HG03025 (cell line): ENCODE results near the gene DNM3.

ENCODE experiments used
- ATAC-seq: cut with Tn5 transposase; IDR thresholded peaks from one replicate; pipeline ENCODE4 v1.9.1; 2021; ENCODE audit warnings: mild to moderate bottlenecking, moderate library complexity; ENCODE audit not compliant: unreplicated experiment, low FRiP score

DNM3 gene

DNA sequence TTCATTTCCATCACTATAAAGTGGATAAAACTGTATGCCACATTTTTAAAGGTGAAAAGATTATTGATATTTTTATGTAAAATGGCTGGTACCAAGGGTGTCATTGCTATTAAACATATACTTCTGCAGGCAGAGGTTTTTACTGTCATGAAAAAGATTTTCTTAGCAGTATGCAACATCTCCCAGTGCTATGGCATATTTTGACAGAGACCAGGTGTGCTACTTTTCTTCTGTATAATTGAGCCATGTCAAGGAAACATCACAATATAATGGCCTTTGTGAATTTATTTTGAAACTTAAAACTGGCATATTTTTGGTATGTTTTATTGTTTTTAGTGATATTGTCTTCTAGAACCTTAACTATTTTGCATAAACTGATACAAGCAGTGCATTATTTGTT, 362.6 kb downstream of the DNM3 start:
- ATAC-seq = no peak

GRCh38 chr1:172206256-172206655, 365.0 kb downstream of the DNM3 start:
- ATAC-seq = no peak

GRCh38 chr1:172208635-172209034, 367.3 kb downstream of the DNM3 start:
- no peak for ATAC-seq

DNA sequence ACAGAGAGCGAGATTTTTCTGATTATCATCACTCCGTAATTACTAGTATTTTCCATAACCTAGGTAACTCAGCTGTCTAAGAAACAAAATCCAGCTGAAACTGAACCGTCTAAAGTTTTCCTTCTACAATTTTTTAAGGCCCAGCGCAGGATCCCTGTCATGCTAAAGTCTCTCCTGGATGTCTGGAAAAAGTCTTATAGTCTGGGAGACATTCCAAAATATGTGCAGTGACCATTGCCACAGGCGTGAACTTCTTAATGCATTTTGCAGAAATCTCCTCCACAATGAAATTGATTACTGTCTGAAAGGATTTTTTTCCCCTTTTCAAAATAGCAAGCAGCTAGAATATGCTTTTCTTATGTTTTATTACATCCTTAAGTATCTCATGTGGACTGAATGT, 369.9 kb downstream of the DNM3 start:
- no peak for ATAC-seq

GRCh38 chr1:172212124-172212523, 370.8 kb downstream of the DNM3 start:
- ATAC-seq = no peak

GRCh38 chr1:172215006-172215405, 373.7 kb downstream of the DNM3 start:
- no peak for ATAC-seq

- ATAC-seq = no peak
These were observed 378.7 kb downstream of the DNM3 start for GRCh38 chr1:172219966-172220365.

DNA sequence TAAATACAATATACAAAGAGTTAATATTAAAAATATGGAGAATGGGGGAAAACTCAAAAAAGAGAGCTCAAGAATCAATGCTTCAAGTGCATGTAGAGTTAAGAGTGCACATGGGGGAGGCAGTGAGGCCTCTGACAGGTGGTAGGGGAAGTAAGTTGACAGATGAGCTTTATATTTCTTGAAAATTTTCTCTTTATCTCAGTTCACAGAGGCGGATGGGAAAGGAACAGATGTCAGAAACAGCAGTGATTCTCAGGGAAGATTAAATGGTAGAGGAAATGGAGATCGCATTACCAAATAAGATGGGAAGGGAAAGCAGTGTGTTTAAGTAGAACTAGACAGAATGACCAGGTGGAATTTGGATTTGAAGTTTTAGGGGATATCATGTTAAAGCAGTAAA, 379.1 kb downstream of the DNM3 start:
- ATAC-seq = no peak

DNA sequence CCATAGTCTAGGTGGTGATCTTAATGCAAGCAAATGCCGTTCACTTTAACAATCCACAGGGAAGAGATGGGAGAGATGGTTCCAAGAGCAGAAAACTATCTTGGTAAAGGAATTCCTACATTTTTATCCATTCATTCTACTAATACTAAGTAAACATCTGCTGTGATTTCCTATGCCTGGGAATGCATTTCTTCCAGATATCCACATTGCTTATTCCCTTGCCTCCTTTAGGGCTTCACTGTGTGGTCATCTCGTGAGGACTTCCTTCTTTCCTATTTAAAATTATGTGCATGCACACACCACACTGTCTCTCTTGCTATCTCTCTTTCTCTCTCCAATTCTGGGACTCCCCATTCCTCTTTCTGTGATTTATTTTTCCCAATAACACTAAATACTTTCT, 380.1 kb downstream of the DNM3 start:
- ATAC-seq = no peak

- no peak for ATAC-seq
These were observed 383.6 kb downstream of the DNM3 start for GRCh38 chr1:172224871-172225270.

DNA sequence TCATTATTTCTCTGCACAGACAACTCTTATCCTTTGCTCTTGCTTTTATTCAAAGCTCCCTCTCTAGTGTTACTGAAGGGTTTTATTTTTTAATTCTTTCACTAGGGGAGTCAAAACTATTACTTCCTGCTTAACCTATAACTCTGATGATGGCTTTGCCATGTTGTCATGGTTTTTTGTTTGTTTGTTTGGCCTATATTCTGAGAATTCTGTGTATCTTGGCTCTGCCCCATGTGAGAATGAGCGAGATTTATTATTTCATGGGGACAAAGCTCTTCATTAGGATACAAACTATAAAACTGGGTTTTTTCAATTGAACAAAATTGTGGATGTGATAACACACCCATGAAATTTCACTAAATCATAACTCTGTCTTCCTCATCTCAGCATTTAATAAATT, 388.6 kb downstream of the DNM3 start:
- ATAC-seq = no peak

- ATAC-seq = no peak
These were observed 389.2 kb downstream of the DNM3 start for GRCh38 chr1:172230526-172230925.

DNA sequence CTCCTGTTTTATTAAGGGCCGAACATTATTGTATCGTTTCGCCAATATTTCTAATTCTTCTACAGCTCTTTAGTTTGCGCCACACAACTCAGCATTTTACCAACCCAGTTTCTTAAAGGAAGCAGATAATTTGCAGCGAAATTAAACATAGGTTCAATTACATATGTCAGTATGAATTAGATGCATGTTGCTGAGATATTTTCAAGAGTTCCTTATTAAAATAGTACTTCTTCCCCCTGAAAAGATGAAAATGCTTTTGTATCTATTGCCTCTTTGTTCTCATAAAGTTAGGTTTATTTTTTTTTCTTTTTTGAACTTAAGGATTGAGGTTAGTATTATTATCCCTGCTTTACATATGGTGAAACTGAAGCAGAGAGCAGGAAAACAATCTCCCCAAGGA, 395.7 kb downstream of the DNM3 start:
- ATAC-seq = no peak

- ATAC-seq = no peak
These were observed 396.9 kb downstream of the DNM3 start for GRCh38 chr1:172238158-172238557.

- ATAC-seq = no peak
These were observed 397.7 kb downstream of the DNM3 start for GRCh38 chr1:172238965-172239364.

GRCh38 chr1:172239901-172240300, 398.6 kb downstream of the DNM3 start:
- ATAC-seq = no peak

- ATAC-seq = no peak
These were observed 400.2 kb downstream of the DNM3 start for GRCh38 chr1:172241540-172241939.

GRCh38 chr1:172244865-172245264, 403.6 kb downstream of the DNM3 start:
- ATAC-seq = no peak

- no peak for ATAC-seq
These were observed 404.5 kb downstream of the DNM3 start for GRCh38 chr1:172245788-172246187.

- no peak for ATAC-seq
These were observed 405.5 kb downstream of the DNM3 start for GRCh38 chr1:172246521-172247390.

DNA sequence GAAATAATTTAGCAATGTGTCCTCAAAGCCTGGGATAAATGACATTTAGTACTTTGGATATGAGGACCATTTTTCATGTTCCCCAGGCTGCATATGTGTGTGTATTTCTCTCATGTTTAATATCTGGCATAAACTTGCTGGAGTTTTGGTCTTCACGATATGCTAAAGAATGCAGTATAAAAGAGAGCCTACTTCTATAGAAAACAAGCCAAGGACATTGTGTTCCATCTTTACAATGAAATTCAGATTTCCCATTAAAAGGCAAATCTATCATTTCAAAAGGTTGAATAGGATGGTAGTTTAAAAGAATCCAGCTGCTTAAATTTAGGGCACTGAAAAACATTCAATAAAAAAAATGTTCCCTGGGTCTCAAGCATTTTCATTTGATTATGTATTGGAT, 410.2 kb downstream of the DNM3 start:
- ATAC-seq = no peak

DNA sequence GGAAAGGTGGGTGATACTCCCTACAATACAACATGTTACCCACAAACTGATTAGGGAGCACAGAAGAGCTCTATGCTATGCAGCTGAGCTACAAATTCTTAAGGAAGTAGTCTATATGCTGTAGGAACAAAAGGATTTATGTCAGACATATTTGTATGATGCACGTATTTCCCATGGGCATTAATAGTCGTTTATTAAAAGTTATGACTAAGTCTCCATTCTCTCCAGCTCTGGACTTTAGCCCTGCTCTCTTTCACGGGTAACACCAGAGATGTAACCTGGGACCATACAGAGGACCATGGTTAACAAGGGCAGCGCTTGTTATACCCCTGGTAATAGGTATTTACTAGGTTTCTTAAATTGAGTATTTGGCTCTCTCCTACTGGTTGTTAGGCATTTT, 411.0 kb downstream of the DNM3 start:
- ATAC-seq = no peak

DNA sequence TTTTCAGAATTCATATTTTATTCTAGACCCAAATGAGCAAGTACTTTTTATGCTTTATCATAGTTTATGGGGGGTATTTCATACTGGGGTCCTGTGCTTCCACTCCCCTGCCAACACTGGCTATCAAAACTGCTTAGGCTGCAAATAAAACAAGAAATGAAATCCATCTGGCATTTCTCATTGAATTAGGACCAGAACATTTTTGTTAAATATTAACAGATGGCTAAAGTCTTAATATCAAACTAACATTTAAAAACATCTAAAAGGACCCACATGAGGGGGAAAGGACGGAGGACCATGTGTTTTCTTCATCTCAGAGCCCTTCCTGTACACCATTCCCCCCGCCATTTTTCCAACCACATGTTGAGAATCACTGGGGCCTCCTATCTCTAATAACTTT, 411.7 kb downstream of the DNM3 start:
- ATAC-seq = no peak
